Tibial nerve (tissue), 4 donors: ENCODE results near the gene GOLGA7B.

Source experiments
- EP300 ChIP-seq, 2 donors: sonication (generic); formaldehyde crosslinking; IDR thresholded peaks; one replicate each; pipeline ENCODE4 v1.6.1; 2017; ENCODE audit warnings: antibody characterized with exemption in 2 of 2, mild to moderate bottlenecking in 1 of 2
- POLR2A ChIP-seq, 2 donors: fragments of 450-650 bp; IDR thresholded peaks; one replicate each; pipeline ENCODE4 v1.6.1; 2017; ENCODE audit warnings: antibody characterized with exemption in 2 of 2, mild to moderate bottlenecking in 2 of 2, moderate library complexity in 2 of 2
- TF ChIP-seq, protein P1 (sequence below), 5 experiments: fragments of 200-600 bp in 3 of 5; fragments of 450-650 bp in 2 of 5; sonication (generic) in 3 of 5; IDR thresholded peaks; one replicate each; pipeline ENCODE4 v1.5.1; 2016 to 2019; ENCODE audit warnings: antibody characterized with exemption in 5 of 5, mild to moderate bottlenecking in 3 of 5, moderate library complexity in 2 of 5

DNA sequence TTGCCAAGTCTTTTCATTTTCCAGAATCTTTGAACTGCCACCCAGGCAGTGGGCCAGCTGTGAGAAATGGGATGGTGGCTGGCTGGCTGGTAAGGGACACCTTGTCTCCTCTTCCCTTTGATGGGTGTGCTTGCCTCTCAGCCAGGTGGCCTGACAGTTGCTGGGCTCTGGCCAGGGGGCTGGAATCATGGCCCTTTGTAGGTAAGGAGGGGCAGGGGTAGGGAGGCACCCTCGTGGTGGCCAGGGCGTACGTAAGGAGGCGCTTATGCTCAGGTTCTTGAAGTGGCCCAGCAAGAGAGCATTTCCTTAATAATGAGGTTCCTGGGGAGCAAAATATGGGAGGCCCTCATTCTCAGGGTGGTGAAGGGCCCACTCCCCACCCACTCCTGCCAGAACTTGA lies 33.0 kb upstream of the GOLGA7B start:
- TF ChIP-seq POLR2A (IDR thresholded peaks at IDR 0.05) (no peak), EP300 (IDR thresholded peaks at IDR 0.05) (no peak)
- TF ChIP-seq, protein P1, sequence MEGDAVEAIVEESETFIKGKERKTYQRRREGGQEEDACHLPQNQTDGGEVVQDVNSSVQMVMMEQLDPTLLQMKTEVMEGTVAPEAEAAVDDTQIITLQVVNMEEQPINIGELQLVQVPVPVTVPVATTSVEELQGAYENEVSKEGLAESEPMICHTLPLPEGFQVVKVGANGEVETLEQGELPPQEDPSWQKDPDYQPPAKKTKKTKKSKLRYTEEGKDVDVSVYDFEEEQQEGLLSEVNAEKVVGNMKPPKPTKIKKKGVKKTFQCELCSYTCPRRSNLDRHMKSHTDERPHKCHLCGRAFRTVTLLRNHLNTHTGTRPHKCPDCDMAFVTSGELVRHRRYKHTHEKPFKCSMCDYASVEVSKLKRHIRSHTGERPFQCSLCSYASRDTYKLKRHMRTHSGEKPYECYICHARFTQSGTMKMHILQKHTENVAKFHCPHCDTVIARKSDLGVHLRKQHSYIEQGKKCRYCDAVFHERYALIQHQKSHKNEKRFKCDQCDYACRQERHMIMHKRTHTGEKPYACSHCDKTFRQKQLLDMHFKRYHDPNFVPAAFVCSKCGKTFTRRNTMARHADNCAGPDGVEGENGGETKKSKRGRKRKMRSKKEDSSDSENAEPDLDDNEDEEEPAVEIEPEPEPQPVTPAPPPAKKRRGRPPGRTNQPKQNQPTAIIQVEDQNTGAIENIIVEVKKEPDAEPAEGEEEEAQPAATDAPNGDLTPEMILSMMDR (IDR thresholded peaks at IDR 0.05), result no peak
